VCaP (cell line): Measurements from ENCODE around the gene EDRF1.

Source experiments
- H3K27ac ChIP-seq: fragments of 450-650 bp; 2 replicates; pipeline ENCODE4 v1.5.1; 2017
- TF ChIP-seq, protein P1 (sequence below): fragments of 450-650 bp; conservative IDR thresholded peaks from 2 replicates; pipeline ENCODE4 v1.5.1; 2017; ENCODE audit warnings: mild to moderate bottlenecking, moderate library complexity

Gene EDRF1

DNA sequence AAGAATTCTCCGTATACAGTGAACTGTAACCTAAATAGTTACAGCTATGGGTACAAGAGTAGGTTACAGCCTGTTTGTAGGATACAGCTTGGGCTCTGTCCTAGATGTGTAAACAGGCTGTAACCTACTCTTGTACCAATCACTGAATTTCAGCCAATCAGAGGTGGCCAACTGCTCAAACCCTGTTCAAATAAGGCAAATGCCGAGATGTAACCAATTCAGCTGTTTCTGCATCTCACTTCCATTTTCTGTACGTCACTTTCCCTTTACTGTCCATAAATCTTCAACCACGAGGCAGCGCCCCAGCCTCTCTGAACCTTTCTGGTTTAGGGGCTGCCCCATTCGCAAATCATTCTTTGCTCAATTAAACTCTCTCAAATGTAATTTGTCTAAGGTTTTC lies 64.4 kb downstream of the EDRF1 start:
- peak overlapping the region; percentile 10; the same call in 1 of the 2 replicates for H3K27ac ChIP-seq
- TF ChIP-seq, protein P1, sequence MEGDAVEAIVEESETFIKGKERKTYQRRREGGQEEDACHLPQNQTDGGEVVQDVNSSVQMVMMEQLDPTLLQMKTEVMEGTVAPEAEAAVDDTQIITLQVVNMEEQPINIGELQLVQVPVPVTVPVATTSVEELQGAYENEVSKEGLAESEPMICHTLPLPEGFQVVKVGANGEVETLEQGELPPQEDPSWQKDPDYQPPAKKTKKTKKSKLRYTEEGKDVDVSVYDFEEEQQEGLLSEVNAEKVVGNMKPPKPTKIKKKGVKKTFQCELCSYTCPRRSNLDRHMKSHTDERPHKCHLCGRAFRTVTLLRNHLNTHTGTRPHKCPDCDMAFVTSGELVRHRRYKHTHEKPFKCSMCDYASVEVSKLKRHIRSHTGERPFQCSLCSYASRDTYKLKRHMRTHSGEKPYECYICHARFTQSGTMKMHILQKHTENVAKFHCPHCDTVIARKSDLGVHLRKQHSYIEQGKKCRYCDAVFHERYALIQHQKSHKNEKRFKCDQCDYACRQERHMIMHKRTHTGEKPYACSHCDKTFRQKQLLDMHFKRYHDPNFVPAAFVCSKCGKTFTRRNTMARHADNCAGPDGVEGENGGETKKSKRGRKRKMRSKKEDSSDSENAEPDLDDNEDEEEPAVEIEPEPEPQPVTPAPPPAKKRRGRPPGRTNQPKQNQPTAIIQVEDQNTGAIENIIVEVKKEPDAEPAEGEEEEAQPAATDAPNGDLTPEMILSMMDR, result no peak

DNA sequence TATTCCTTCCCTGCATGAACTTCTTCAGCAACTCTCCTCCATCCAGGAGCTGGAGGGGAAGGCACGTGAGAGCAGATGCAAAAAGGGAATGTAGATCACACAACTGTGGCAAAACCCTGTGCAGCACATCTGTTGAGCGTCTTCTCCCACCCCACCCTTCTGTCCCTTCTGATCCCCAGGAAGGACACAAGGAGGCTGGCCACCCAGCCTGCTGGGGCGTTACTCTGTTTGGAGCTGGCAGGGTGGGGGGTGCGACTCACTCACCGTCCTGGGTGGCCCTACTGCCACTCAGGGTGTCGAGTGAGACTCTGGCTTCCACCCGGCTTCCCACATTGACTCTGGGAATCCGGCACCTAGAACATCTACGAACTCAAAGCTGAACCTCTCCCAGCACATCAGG lies 66.3 kb downstream of the EDRF1 start:
- no peak overlapping the region for H3K27ac ChIP-seq
- TF ChIP-seq, protein P1, result no peak

DNA sequence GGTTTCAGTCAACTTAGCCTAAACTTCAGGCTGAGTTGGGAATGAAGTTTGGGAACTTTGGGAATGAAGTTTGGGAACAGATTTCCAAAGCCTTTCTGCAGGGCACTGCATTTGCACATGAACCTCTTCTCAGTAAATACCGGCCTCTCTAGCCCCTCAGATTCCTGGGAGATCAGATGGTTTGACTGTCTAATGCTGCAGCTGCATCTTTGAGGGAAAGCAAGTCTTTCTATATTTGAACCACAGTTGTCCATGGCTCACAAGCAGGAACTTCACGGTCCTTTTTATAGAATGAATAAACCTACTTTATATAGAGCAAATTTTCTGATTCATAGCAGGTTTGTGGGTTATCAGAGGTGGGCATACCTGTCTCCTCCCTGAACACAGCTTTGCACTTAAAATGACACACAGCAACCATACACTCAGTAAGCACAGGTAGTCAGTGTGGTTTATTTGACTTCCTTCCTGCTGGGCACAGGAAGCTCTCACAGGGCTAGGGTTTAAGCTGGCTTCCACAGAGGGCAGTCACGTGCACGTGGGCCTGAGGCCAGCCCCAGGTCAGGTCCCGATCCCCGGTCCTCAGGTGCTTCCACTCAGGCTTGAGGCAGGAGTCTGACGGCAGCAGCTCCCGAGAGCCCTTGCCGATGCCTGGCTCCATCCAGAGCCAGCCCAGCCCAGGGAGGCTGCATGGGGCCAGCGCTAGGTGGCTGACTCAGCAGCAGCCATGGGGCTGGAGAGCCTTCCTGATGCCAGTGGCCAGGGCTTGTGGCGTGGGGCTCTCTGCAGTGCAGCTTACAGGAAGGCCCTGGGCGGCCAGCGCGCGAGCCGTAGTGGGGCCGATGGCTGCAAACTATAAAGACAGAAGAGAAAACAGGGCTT lies 68.9 kb downstream of the EDRF1 start:
- H3K27ac ChIP-seq, result 0 out of 2 replicates have a peak overlapping the region, but pooled peaks have one; percentile 11
- TF ChIP-seq, protein P1, result no peak

DNA sequence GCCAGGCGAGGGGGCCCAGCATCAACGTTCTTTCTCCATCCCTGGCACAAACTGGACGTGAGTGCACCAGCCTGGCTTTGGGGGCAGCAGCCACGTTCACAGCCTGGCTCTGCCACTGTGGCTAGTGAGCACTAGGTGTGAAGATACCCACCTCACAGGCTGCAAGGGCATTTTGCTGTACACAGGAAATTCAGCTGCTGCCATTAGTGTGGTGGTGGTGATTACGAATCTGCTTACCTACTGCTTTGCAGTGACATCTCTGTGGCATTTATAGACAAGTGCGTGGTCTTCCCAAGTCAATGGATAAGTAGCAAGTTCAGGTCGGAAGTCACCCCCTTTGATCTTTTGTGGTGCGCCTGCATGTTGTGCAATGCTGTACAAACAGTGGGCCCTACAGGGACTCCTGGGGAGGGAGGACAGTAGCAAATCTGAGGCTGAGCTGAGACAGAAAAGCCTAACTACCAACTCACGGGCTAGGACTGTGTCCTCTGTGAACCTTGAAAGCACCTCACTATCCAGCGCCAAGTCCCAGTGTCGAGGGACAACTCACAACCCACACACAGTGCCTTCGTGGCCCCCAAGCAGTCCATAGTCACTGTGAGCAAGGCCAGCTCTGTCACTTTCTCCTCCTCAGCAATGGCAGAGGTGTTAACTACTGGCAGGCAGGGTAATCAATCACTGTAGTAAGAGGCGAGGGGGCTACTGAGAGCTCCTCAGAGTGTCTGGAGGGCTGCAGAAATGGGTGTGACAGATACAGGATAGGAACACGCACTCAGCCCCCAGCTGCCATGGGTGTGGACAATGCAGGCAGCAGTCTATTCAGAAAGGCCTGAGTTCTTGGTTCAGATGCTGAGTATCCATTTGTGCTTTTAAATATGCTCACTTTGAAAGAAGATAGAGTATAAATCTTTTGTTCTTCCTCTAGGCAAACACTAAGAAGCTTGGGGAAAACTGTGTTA lies 73.1 kb downstream of the EDRF1 start:
- H3K27ac ChIP-seq, result no peak overlapping the region
- TF ChIP-seq, protein P1, result no peak

DNA sequence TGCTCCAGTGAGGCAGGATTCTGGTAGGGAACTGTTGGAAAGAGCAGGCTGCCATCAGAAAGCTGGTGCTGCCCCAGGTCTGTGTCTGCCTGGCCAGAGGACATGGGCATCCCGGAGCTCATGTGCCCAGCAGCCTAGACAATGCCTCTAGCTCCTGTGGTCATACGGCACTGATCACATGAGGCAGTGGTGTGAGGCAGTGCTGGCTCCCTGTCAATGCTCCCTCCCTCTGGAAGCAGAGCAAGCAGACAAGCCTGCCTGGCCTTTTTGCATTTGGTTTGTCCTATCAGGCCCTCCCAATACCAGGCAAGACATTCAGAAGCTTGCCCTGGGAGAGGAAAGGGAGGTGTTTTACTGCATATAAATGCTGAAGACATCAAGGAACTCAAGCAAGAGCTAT lies 75.6 kb downstream of the EDRF1 start:
- H3K27ac ChIP-seq, result peak overlapping the region; percentile 7; the same call in 1 of the 2 replicates
- TF ChIP-seq, protein P1, result no peak

DNA sequence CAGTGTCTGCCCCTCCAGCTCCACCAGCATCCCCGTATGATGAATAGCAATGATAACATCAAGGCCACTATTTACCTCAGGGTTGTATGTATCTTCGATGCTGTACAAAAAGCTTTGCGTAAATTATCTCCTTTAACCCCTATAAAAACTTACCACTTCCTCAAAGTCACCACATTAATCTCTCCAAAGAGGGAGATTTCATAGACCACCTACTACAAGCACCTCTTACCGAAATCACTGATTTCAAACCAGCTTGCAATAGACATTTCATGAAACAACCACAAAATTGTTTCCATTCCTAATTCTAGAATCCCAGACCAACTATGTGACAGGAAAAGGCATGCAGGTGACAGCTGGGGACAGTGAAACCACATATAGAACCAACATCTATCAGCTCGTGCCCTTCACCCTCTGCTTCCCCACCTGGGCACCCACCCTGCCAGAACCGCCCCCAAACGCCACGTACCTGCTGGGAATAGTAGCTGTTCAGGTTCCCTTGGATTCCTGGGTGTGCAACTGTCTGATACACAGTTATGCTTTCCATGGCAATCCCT lies 76.2 kb downstream of the EDRF1 start:
- H3K27ac ChIP-seq, result peak overlapping the region; percentile 7; the same call in 1 of the 2 replicates
- TF ChIP-seq, protein P1, result no peak

DNA sequence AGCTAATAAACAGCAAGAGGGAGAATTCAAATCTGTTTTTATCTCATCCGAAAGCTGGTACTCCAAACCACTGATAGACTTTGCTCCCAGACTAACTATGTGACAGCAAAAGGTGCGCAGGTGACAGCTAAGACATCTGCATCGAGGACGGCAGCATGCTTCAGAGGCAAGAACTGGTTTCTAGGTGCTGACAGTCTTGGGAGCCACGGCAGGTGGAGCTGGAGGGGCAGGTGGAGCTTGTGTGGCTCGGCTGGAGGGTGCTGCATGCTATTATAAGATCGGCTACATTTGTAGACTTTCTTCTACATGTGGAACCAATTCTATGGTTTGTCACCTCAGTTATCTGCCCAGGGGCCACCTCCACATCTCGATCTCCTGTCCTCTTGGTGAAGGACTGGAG lies 77.9 kb downstream of the EDRF1 start:
- H3K27ac ChIP-seq, result no peak overlapping the region
- TF ChIP-seq, protein P1, result no peak
